Uterus (tissue), 2 donors: ENCODE measurements around the gene EIF2S1.

Experiments used
- CTCF ChIP-seq, 4 experiments: fragments of 200-600 bp in 2 of 4; fragments of 450-650 bp in 2 of 4; sonication (generic) in 2 of 4; IDR thresholded peaks; one replicate each; pipeline ENCODE4 v1.5.1; 2016 to 2019; ENCODE audit warnings: antibody characterized with exemption in 4 of 4, mild to moderate bottlenecking in 2 of 4, moderate library complexity in 1 of 4
- POLR2A ChIP-seq, 2 donors: fragments of 450-650 bp; IDR thresholded peaks; one replicate each; pipeline ENCODE4 v1.6.1; 2016; ENCODE audit warnings: antibody characterized with exemption in 2 of 2, mild to moderate bottlenecking in 1 of 2, moderate library complexity in 1 of 2

GRCh38 chr14:67410313-67410712 lies 50.2 kb downstream of the EIF2S1 start:
- TF ChIP-seq CTCF (IDR thresholded peaks at IDR 0.05) (no peak), POLR2A (IDR thresholded peaks at IDR 0.05) (no peak)
